HUDEP-2 (cell line): ENCODE measurements around the gene CEACAM3.

Experiments used
- DNase-seq, 76 experiments: peaks; one replicate each; lab custom pipeline; 2025; ENCODE audit not compliant: unreplicated experiment in 76 of 76; lab: John Stamatoyannopoulos, UW

Gene CEACAM3

GRCh38 chr19:41843371-41843770 lies 47.0 kb downstream of the CEACAM3 start:
- DNase-seq: peak in 6 of 76 experiments; percentile 23 to 42 (median 32)

- DNase-seq: peak in 2 of 76 experiments; percentile 16 to 18
Measured at GRCh38 chr19:41844601-41845000, 48.2 kb downstream of the CEACAM3 start, which contains the start of gene LYPD4. TSS of gene LYPD4 (minus strand) at chr19:41844683. CDS start at chr19:41839285, 5,398 bp downstream.

GRCh38 chr19:41845001-41845050 lies 48.4 kb downstream of the CEACAM3 start, which contains the start of gene DMRTC2:
TSS of gene DMRTC2 (plus strand) at chr19:41845042. CDS start at chr19:41847429, 2,387 bp downstream.
- no peak for DNase-seq

- no peak for DNase-seq
Measured at GRCh38 chr19:41845051-41845590, 48.7 kb downstream of the CEACAM3 start.

- no peak for DNase-seq
Measured at GRCh38 chr19:41847351-41848105, 51.1 kb downstream of the CEACAM3 start.

GRCh38 chr19:41848666-41849065 lies 52.3 kb downstream of the CEACAM3 start:
- DNase-seq: no peak

- DNase-seq: no peak
Measured at GRCh38 chr19:41849067-41849466, 52.7 kb downstream of the CEACAM3 start.

GRCh38 chr19:41850381-41850780 lies 54.0 kb downstream of the CEACAM3 start:
- no peak for DNase-seq

- no peak for DNase-seq
Measured at GRCh38 chr19:41851456-41851855, 55.1 kb downstream of the CEACAM3 start.

- DNase-seq: no peak
Measured at GRCh38 chr19:41853344-41853743, 57.0 kb downstream of the CEACAM3 start.

GRCh38 chr19:41853768-41854167 lies 57.4 kb downstream of the CEACAM3 start:
- no peak for DNase-seq

GRCh38 chr19:41859213-41859617 lies 62.8 kb downstream of the CEACAM3 start:
- DNase-seq: no peak

- DNase-seq: peak; percentile 89 to 100 (median 99)
Measured at GRCh38 chr19:41859618-41860418, 63.4 kb downstream of the CEACAM3 start, which contains the start of gene RPS19. TSS of gene RPS19 (plus strand) at chr19:41860255. CDS start at chr19:41860775, 520 bp downstream.

GRCh38 chr19:41860419-41861115 lies 64.2 kb downstream of the CEACAM3 start:
- DNase-seq: peak in 14 of 76 experiments; percentile 19 to 80 (median 34)
